Fibroblast of lung (primary cell): ENCODE data around the gene THOC3.
"Not testable (repeated sequence)": the region's sequence is repeated elsewhere in the genome, so short reads cannot be mapped to it uniquely, and the experiment has no call there.

Source experiments
- CTCF ChIP-seq, 2 donors: IDR thresholded peaks in 1 of 2; conservative IDR thresholded peaks in 1 of 2; 1 replicate in 1 of 2; 2 replicates in 1 of 2; pipeline ENCODE4 v1.5.1; 2011 to 2012; ENCODE audit warnings: low read length in 2 of 2, control low read depth in 1 of 2, inconsistent platforms in 1 of 2, low read depth in 1 of 2, mild to moderate bottlenecking in 1 of 2
- EZH2 ChIP-seq: IDR thresholded peaks from 2 replicates; pipeline ENCODE4 v1.5.1; 2012; ENCODE audit warnings: low read length, control low read depth, mild to moderate bottlenecking; ENCODE audit errors: missing control alignments

GRCh38 chr5:175951339-175951969, 16.7 kb downstream of the THOC3 start:
- TF ChIP-seq CTCF (conservative IDR thresholded peaks at IDR 0.05 in 1 of 2, IDR thresholded peaks at IDR 0.05 in 1 of 2; ENCODE audit: low read depth in 1 of 2, low read length in 2 of 2); EZH2: not testable (repeated sequence)
